GM12892 (cell line): ENCODE measurements around the gene NCKIPSD.

Experiments used
- DNase-seq: peaks from one replicate; pipeline ENCODE4 v3.0.0; 2011; ENCODE audit not compliant: insufficient read length
- FAIRE-seq: peaks from 2 replicates; lab custom pipeline; 2011; peaks lifted over from hg19 to GRCh38; lab: Jason Lieb, UNC
- POLR2A ChIP-seq: IDR thresholded peaks from 2 replicates; pipeline ENCODE4 v1.6.1; 2011; ENCODE audit warnings: low read depth, low read length, control low read depth
- POLR2AphosphoS5 ChIP-seq: IDR thresholded peaks from 2 replicates; pipeline ENCODE4 v1.6.1; 2011; ENCODE audit warnings: low read depth, low read length, control low read depth
- TAF1 ChIP-seq: IDR thresholded peaks from 2 replicates; pipeline ENCODE4 v1.6.1; 2011; ENCODE audit warnings: low read depth, mild to moderate bottlenecking, control low read depth, low read length, borderline replicate concordance

Gene NCKIPSD

GRCh38 chr3:48623851-48624547 lies 61.7 kb downstream of the NCKIPSD start:
- no peak for DNase-seq
- no peak for TF ChIP-seq POLR2A
- TF ChIP-seq TAF1 = no peak
- TF ChIP-seq POLR2AphosphoS5 = no peak
- FAIRE-seq = no peak
